A549 (cell line): ENCODE measurements around the gene KNDC1. TPM values are rescaled to one million over a fixed set of nuclear protein-coding genes. Genes with fewer than 3 reads are reported as not detected.

Source experiments
- ATAC-seq, 2 experiments: fragments of 200-7000 bp in 1 of 2; fragments of >200 bp in 1 of 2; cut with Nextera tagmentation in 1 of 2; cut with Tn5 transposase in 1 of 2; 3 replicates each; pipeline versions ENCODE4 v1.8.0 to v1.9.1; 2018 to 2020; ENCODE audit warnings: mild to moderate bottlenecking in 1 of 2, moderate library complexity in 1 of 2
- CTCF ChIA-PET: fragments of 300-600 bp; sonication (Branson Sonifier 250); formaldehyde crosslinking; extraction: SDS; loops from one replicate; lab custom pipeline; 2021; ENCODE audit warnings: antibody characterized with exemption, inconsistent platforms; lab: Yijun Ruan, JAX
- POLR2A ChIA-PET: fragments of 350-600 bp; formaldehyde crosslinking; extraction: SDS; loops from one replicate; lab custom pipeline; 2021; ENCODE audit warnings: antibody characterized with exemption, inconsistent platforms; lab: Yijun Ruan, JAX
- DNase-seq, 2 experiments: peaks; one replicate each; pipeline versions ENCODE4 v3.0.0 to v3.0.0-alpha.2; 2011 to 2016; ENCODE audit warnings: low read depth in 1 of 2, low spot score in 1 of 2
- FAIRE-seq: peaks from 2 replicates; lab custom pipeline; 2011; peaks lifted over from hg19 to GRCh38; lab: Jason Lieb, UNC
- H3K27ac ChIP-seq, 2 experiments: fragments of >200 bp; sonication (Bioruptor Twin); formaldehyde crosslinking; 3 replicates each; pipeline ENCODE4 v1.5.1; 2016 to 2017
- H3K4me1 ChIP-seq: fragments of >200 bp; sonication (Bioruptor Twin); formaldehyde crosslinking; 3 replicates; pipeline ENCODE4 v1.6.1; 2016
- H3K4me2 ChIP-seq: fragments of >200 bp; sonication (Bioruptor Twin); formaldehyde crosslinking; 3 replicates; pipeline ENCODE4 v1.6.1; 2016
- H3K4me3 ChIP-seq: fragments of >200 bp; sonication (Bioruptor Twin); formaldehyde crosslinking; 3 replicates; pipeline ENCODE4 v1.5.1; 2016
- H3K9me3 ChIP-seq: fragments of >200 bp; sonication (Bioruptor Twin); formaldehyde crosslinking; 3 replicates; pipeline ENCODE4 v1.6.1; 2016
- CEBPB ChIP-seq, 2 experiments: fragments of >200 bp in 1 of 2; sonication (Bioruptor Twin) in 1 of 2; formaldehyde crosslinking in 1 of 2; IDR thresholded peaks; 2 replicates each; pipeline ENCODE4 v1.6.1; 2012 to 2016
- EP300 ChIP-seq, 2 experiments: fragments of >200 bp; sonication (Bioruptor Twin); formaldehyde crosslinking; IDR thresholded peaks; 2 replicates in 1 of 2; 3 replicates in 1 of 2; pipeline ENCODE4 v1.6.1; 2016 to 2017
- FOSL2 ChIP-seq, 2 experiments: fragments of 450-650 bp in 1 of 2; fragments of >200 bp in 1 of 2; sonication (Bioruptor Twin) in 1 of 2; formaldehyde crosslinking; IDR thresholded peaks; 2 replicates each; pipeline versions ENCODE4 v1.5.0 to v1.6.1; 2016 to 2020; ENCODE audit warnings: mild to moderate bottlenecking in 1 of 2, moderate library complexity in 1 of 2
- HDAC2 ChIP-seq: fragments of 200-600 bp; sonication (generic); IDR thresholded peaks from 2 replicates; pipeline ENCODE4 v1.6.1; 2016
- HOXB5 ChIP-seq: fragments of 250-450 bp; sonication (Bioruptor Pico); IDR thresholded peaks from 2 replicates; pipeline ENCODE4 v1.5.0; 2020; ENCODE audit warnings: mild to moderate bottlenecking, moderate library complexity
- MYC ChIP-seq: IDR thresholded peaks from 2 replicates; pipeline ENCODE4 v1.6.1; 2012; ENCODE audit warnings: mild to moderate bottlenecking, inconsistent platforms, low read length, improper control_type of control experiment, borderline replicate concordance
- PHF8 ChIP-seq: fragments of 200-600 bp; sonication (generic); IDR thresholded peaks from 2 replicates; pipeline ENCODE4 v1.6.1; 2016; ENCODE audit warnings: low read depth, mild to moderate bottlenecking, antibody characterized with exemption, moderate library complexity, borderline replicate concordance
- POLR2A ChIP-seq: IDR thresholded peaks from 2 replicates; pipeline ENCODE4 v1.6.1; 2012; ENCODE audit warnings: mild to moderate bottlenecking, low read length
- RFX5 ChIP-seq: fragments of 450-650 bp; IDR thresholded peaks from 2 replicates; pipeline ENCODE4 v1.7.1; 2014; ENCODE audit warnings: antibody characterized with exemption, mild to moderate bottlenecking, moderate library complexity
- RNF2 ChIP-seq: fragments of 200-600 bp; sonication (generic); IDR thresholded peaks from 2 replicates; pipeline ENCODE4 v1.6.1; 2016; ENCODE audit warnings: low read depth, mild to moderate bottlenecking, antibody characterized with exemption, moderate library complexity, borderline replicate concordance
- SMC3 ChIP-seq: fragments of >200 bp; sonication (Bioruptor Twin); formaldehyde crosslinking; IDR thresholded peaks from 3 replicates; pipeline ENCODE4 v1.6.1; 2018; ENCODE audit warnings: inconsistent platforms
- ZC3H11A ChIP-seq: fragments of 450-650 bp; IDR thresholded peaks from 2 replicates; pipeline ENCODE4 v1.6.1; 2014; ENCODE audit warnings: antibody characterized with exemption, mild to moderate bottlenecking
- ZNF302 ChIP-seq: fragments of 250-450 bp; sonication (Bioruptor Pico); IDR thresholded peaks from 2 replicates; pipeline ENCODE4 v1.9.0; 2021; ENCODE audit warnings: inconsistent platforms, mild to moderate bottlenecking, moderate library complexity
- WGBS: methylation state at CpG from one replicate; pipeline ENCODE4 v1.1.6; 2017; ENCODE audit errors: missing lambda C conversion rate; 5-methylcytosine and 5-hydroxymethylcytosine counted together
- polyA plus RNA-seq, 4 experiments: library from polyadenylated mRNA; depleted of rRNA in 3 of 4; stranded (reverse); fragments of >200 nt; fragmentation: RNase III in 1 of 4; extraction: RNeasy Plus Mini Kit Qiagen cat#74134 plus additional on column Dnase treatment in 1 of 4; gene quantifications; 2 replicates in 3 of 4; 3 replicates in 1 of 4; pipeline ENCODE4 v1.2.3, GENCODE V29; 2011 to 2017
- TF ChIP-seq, protein P1 (sequence below): fragments of 150-350 bp; IDR thresholded peaks from 2 replicates; pipeline ENCODE4 v1.6.1; 2014; ENCODE audit warnings: low read depth, mild to moderate bottlenecking, low read length
- TF ChIP-seq, protein P2 (sequence below): fragments of 250-450 bp; sonication (Bioruptor Pico); IDR thresholded peaks from 2 replicates; pipeline ENCODE4 v1.5.0; 2020; ENCODE audit warnings: low read depth, mild to moderate bottlenecking, moderate library complexity
- TF ChIP-seq, protein P3 (sequence below): fragments of >200 bp; sonication (Bioruptor Twin); formaldehyde crosslinking; IDR thresholded peaks from 3 replicates; pipeline ENCODE4 v1.6.1; 2016
- TF ChIP-seq, protein P4 (sequence below): fragments of 450-650 bp; IDR thresholded peaks from 2 replicates; pipeline ENCODE4 v1.6.1; 2014; ENCODE audit warnings: antibody characterized with exemption
- TF ChIP-seq, protein P5 (sequence below): fragments of >200 bp; sonication (Bioruptor Twin); formaldehyde crosslinking; IDR thresholded peaks from 2 replicates; pipeline ENCODE4 v1.6.1; 2016
- TF ChIP-seq, protein P6 (sequence below): fragments of 250-450 bp; sonication (Bioruptor Pico); IDR thresholded peaks from 2 replicates; pipeline ENCODE4 v1.5.0; 2021; ENCODE audit warnings: mild to moderate bottlenecking, moderate library complexity, borderline replicate concordance

KNDC1 gene
- polyA plus RNA-seq, 2 of the 4 experiments (the other 2 are of a cell fraction): 0.56 to 0.63 TPM

DNA sequence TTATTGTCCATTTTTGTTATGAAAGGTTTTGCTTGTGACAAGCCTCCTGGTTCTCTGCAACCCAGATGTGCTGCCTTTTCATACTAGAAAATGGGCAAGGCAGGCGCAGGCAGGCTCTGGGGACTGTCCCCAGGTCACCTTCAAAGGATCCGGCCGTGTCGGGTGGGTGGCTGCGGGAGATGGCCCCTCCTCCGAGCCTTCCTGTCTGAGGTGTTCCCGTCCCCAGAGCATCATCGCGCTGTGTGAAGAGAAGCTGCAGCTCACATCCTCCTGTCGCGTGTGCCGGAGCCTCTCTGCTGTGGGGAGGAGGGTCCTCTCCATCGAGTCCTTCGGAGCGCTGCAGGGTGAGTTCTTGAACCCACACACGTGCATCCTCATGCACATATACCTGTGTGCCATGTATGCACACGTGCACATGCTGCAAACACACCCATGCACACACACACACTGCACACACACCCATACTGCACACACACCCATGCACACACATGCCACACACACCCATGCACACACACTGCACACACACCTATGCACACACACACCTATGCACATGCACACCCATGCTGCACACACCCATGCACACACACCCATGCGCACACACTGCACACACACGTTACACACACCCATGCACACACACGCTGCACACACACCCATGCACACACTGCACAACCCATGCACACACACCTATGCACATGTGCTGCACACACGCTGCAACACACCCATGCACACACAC, 23.8 kb downstream of the KNDC1 start (continued):
- TF ChIP-seq RNF2: no peak
- no peak for TF ChIP-seq RFX5
- TF ChIP-seq POLR2A: no peak; the same call in 1 of the 2 replicates
- TF ChIP-seq PHF8: no peak
- no peak for TF ChIP-seq HDAC2

DNA sequence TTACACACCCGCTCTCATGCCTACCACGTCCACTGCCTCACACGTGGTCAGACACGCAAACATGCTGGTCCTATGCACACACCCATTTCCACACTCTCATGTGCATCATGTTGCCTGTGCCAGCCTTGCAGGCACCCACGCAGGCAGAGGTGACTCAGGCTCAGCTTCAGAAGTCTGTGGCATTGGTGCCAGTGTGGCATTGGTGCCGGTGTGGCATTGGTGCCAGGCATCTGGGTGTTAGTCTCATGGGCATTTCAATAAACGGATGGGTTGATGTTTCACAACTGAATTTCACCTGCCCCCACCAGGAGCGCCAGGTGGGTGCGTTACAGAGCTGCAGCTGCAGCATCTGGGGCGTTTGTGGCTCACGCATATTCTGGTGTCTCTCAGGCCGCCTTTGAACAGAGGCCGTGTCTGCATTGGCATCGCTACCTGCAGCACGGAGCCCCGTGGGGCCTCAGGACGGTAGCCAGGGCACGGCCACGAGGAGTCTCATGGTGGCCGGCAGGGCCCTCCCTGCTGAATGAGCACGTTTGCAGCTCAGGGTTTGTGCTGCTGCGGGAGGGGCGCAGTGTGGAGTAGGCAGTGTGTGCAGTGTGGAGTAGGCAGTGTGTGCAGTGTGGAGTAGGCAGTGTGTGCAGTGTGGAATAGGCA, 24.7 kb downstream of the KNDC1 start:
- POLR2A ChIA-PET: no interaction called here
- no peak for FAIRE-seq

More for the DNA sequence above, 24.7 kb downstream of the KNDC1 start:
- Histone ChIP-seq H3K4me3 (no peak overlapping the region), H3K27ac (no peak overlapping the region), H3K4me1 (no peaks in the 10 kb centered on the region), H3K9me3 (no peaks in the 10 kb centered on the region)
- DNase-seq (no peak), ATAC-seq (no peak)
- 75% methylated on average over 14 of the region's 23 CpGs for WGBS
- CTCF ChIA-PET: no interaction called here
- TF ChIP-seq FOSL2 (IDR thresholded peaks at IDR 0.05) (no peak), FOSL2 (CRISPR knock-in tag; IDR thresholded peaks at IDR 0.05) (no peak), ZNF302 (CRISPR knock-in tag) (no peak), EP300 (IDR thresholded peaks at IDR 0.05) (no peak), CEBPB (IDR thresholded peaks at IDR 0.05) (no peak), SMC3 (no peak), RFX5 (no peak), MYC (no peak), HOXB5 (CRISPR knock-in tag) (no peak), ZC3H11A (no peak)
- TF ChIP-seq, protein P1, sequence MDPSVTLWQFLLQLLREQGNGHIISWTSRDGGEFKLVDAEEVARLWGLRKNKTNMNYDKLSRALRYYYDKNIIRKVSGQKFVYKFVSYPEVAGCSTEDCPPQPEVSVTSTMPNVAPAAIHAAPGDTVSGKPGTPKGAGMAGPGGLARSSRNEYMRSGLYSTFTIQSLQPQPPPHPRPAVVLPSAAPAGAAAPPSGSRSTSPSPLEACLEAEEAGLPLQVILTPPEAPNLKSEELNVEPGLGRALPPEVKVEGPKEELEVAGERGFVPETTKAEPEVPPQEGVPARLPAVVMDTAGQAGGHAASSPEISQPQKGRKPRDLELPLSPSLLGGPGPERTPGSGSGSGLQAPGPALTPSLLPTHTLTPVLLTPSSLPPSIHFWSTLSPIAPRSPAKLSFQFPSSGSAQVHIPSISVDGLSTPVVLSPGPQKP: no peak
- TF ChIP-seq, protein P2, sequence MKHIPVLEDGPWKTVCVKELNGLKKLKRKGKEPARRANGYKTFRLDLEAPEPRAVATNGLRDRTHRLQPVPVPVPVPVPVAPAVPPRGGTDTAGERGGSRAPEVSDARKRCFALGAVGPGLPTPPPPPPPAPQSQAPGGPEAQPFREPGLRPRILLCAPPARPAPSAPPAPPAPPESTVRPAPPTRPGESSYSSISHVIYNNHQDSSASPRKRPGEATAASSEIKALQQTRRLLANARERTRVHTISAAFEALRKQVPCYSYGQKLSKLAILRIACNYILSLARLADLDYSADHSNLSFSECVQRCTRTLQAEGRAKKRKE (CRISPR knock-in tag): no peak
- TF ChIP-seq, protein P3, sequence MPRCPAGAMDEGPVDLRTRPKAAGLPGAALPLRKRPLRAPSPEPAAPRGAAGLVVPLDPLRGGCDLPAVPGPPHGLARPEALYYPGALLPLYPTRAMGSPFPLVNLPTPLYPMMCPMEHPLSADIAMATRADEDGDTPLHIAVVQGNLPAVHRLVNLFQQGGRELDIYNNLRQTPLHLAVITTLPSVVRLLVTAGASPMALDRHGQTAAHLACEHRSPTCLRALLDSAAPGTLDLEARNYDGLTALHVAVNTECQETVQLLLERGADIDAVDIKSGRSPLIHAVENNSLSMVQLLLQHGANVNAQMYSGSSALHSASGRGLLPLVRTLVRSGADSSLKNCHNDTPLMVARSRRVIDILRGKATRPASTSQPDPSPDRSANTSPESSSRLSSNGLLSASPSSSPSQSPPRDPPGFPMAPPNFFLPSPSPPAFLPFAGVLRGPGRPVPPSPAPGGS: no peak
- TF ChIP-seq, protein P4, sequence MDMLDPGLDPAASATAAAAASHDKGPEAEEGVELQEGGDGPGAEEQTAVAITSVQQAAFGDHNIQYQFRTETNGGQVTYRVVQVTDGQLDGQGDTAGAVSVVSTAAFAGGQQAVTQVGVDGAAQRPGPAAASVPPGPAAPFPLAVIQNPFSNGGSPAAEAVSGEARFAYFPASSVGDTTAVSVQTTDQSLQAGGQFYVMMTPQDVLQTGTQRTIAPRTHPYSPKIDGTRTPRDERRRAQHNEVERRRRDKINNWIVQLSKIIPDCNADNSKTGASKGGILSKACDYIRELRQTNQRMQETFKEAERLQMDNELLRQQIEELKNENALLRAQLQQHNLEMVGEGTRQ: no peak
- TF ChIP-seq, protein P5, sequence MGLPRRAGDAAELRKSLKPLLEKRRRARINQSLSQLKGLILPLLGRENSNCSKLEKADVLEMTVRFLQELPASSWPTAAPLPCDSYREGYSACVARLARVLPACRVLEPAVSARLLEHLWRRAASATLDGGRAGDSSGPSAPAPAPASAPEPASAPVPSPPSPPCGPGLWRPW: no peak
- TF ChIP-seq, protein P6, sequence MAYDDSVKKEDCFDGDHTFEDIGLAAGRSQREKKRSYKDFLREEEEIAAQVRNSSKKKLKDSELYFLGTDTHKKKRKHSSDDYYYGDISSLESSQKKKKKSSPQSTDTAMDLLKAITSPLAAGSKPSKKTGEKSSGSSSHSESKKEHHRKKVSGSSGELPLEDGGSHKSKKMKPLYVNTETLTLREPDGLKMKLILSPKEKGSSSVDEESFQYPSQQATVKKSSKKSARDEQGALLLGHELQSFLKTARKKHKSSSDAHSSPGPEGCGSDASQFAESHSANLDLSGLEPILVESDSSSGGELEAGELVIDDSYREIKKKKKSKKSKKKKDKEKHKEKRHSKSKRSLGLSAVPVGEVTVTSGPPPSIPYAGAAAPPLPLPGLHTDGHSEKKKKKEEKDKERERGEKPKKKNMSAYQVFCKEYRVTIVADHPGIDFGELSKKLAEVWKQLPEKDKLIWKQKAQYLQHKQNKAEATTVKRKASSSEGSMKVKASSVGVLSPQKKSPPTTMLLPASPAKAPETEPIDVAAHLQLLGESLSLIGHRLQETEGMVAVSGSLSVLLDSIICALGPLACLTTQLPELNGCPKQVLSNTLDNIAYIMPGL (CRISPR knock-in tag): no peak
- TF ChIP-seq, all 56 proteins: peak for 0
- H3K4me2 ChIP-seq: no peak overlapping the region
